PFSK-1 (cell line): ENCODE measurements around the gene IGFBP2.

Experiments used
- FOXP2 ChIP-seq: optimal IDR thresholded peaks from 2 replicates; pipeline ENCODE3; 2011; ENCODE audit warnings: borderline replicate concordance, control low read depth, inconsistent platforms; ENCODE audit not compliant: insufficient read depth; ENCODE audit errors: extremely low read length, extremely low read depth
- POLR2AphosphoS5 ChIP-seq: IDR thresholded peaks from 2 replicates; pipeline ENCODE4 v1.6.1; 2012; ENCODE audit warnings: low read depth, mild to moderate bottlenecking, control low read depth, low read length, moderate library complexity
- REST ChIP-seq, 2 experiments: IDR thresholded peaks; 2 replicates each; pipeline versions ENCODE4 v1.6.1 to v1.8.0; 2011 to 2012; ENCODE audit warnings: low read depth in 2 of 2, low read length in 2 of 2, control low read depth in 1 of 2, inconsistent platforms in 1 of 2, mild to moderate bottlenecking in 1 of 2, moderate library complexity in 1 of 2; ENCODE audit not compliant: insufficient read depth in 1 of 2
- SIN3A ChIP-seq: IDR thresholded peaks from 2 replicates; pipeline ENCODE4 v1.6.1; 2012; ENCODE audit warnings: mild to moderate bottlenecking, low read length, moderate library complexity, borderline replicate concordance; ENCODE audit not compliant: insufficient read depth
- TAF1 ChIP-seq: IDR thresholded peaks from 2 replicates; pipeline ENCODE4 v1.6.1; 2012; ENCODE audit warnings: low read length, control low read depth, borderline replicate concordance; ENCODE audit not compliant: insufficient read depth

Gene IGFBP2

GRCh38 chr2:216671081-216671411 lies 37.8 kb downstream of the IGFBP2 start:
- TF ChIP-seq POLR2AphosphoS5 (no peak), SIN3A (no peak), REST (IDR thresholded peaks at IDR 0.05; ENCODE audit: insufficient read depth in 1 of 2, low read depth in 2 of 2, low read length in 2 of 2) (no peak), TAF1 (no peak), FOXP2 (no peak)

- TF ChIP-seq TAF1 (no peak), SIN3A (no peak), FOXP2 (no peak), POLR2AphosphoS5 (no peak), REST (IDR thresholded peaks at IDR 0.05; ENCODE audit: insufficient read depth in 1 of 2, low read depth in 2 of 2, low read length in 2 of 2) (no peak)
These were observed 38.6 kb downstream of the IGFBP2 start for GRCh38 chr2:216671791-216672343.

GRCh38 chr2:216672466-216672865 lies 39.2 kb downstream of the IGFBP2 start:
- TF ChIP-seq FOXP2 (no peak), SIN3A (no peak), POLR2AphosphoS5 (no peak)

GRCh38 chr2:216673021-216673420 lies 39.8 kb downstream of the IGFBP2 start:
- no peak for TF ChIP-seq REST (IDR thresholded peaks at IDR 0.05; ENCODE audit: insufficient read depth in 1 of 2, low read depth in 2 of 2, low read length in 2 of 2)
- TF ChIP-seq TAF1, result no peak
- no peak for TF ChIP-seq POLR2AphosphoS5

- TF ChIP-seq POLR2AphosphoS5, result no peak
- no peak for TF ChIP-seq FOXP2
- TF ChIP-seq SIN3A, result no peak
- no peak for TF ChIP-seq TAF1
- TF ChIP-seq REST (IDR thresholded peaks at IDR 0.05; ENCODE audit: insufficient read depth in 1 of 2, low read depth in 2 of 2, low read length in 2 of 2), result no peak
These were observed 40.4 kb downstream of the IGFBP2 start for GRCh38 chr2:216673609-216674008.
